Measurements from ENCODE around the gene ADAMTSL2.

The ADAMTSL2 gene

GRCh38 chr9:133614678-133615077 is 80.2 kb downstream of the ADAMTSL2 start:
- DNase-seq (ENCODE audit: low read depth in 1 of 2, low spot score in 1 of 2): no peak
- H3K27ac ChIP-seq (replicated peaks): no peak overlapping the region
- TF ChIP-seq CTCF (IDR thresholded peaks at IDR 0.05; ENCODE audit: insufficient read depth, low read length) (no peak), GABPA (IDR thresholded peaks at IDR 0.05; ENCODE audit: low read depth) (no peak), POLR2AphosphoS5 (IDR thresholded peaks at IDR 0.05; ENCODE audit: low read depth) (no peak), REST (IDR thresholded peaks at IDR 0.05; ENCODE audit: insufficient replicate concordance, low read depth) (no peak), SPI1 (IDR thresholded peaks at IDR 0.05; ENCODE audit: borderline replicate concordance, low read depth) (no peak)
- H3K4me3 ChIP-seq (replicated peaks; ENCODE audit: insufficient read depth, low read length): no peak overlapping the region
- peaks cover 4% of the 10 kb centered on the region for H3K27me3 ChIP-seq (ENCODE audit: insufficient read depth, poor library complexity, severe bottlenecking)

- no peak for TF ChIP-seq CTCF (IDR thresholded peaks at IDR 0.05; ENCODE audit: insufficient read depth, low read length)
- no peak for TF ChIP-seq GABPA (IDR thresholded peaks at IDR 0.05; ENCODE audit: low read depth)
- no peak for TF ChIP-seq POLR2AphosphoS5 (IDR thresholded peaks at IDR 0.05; ENCODE audit: low read depth)
- TF ChIP-seq REST (IDR thresholded peaks at IDR 0.05; ENCODE audit: insufficient replicate concordance, low read depth): no peak
- no peak for TF ChIP-seq SPI1 (IDR thresholded peaks at IDR 0.05; ENCODE audit: borderline replicate concordance, low read depth)
- no peak for DNase-seq (ENCODE audit: low read depth in 1 of 2, low spot score in 1 of 2)
- peaks cover 9% of the 10 kb centered on the region for H3K27me3 ChIP-seq (ENCODE audit: insufficient read depth, poor library complexity, severe bottlenecking)
Observed at GRCh38 chr9:133615186-133615585, 80.7 kb downstream of the ADAMTSL2 start.

GRCh38 chr9:133615606-133616188 is 81.2 kb downstream of the ADAMTSL2 start:
- TF ChIP-seq REST (IDR thresholded peaks at IDR 0.05; ENCODE audit: insufficient replicate concordance, low read depth) (no peak), POLR2AphosphoS5 (IDR thresholded peaks at IDR 0.05; ENCODE audit: low read depth) (no peak), GABPA (IDR thresholded peaks at IDR 0.05; ENCODE audit: low read depth) (no peak), SPI1 (IDR thresholded peaks at IDR 0.05; ENCODE audit: borderline replicate concordance, low read depth) (no peak), CTCF (IDR thresholded peaks at IDR 0.05; ENCODE audit: insufficient read depth, low read length) (no peak)
- Histone ChIP-seq H3K27ac (replicated peaks) (no peak overlapping the region), H3K27me3 (ENCODE audit: insufficient read depth, poor library complexity, severe bottlenecking) (peaks cover 11% of the 10 kb centered on the region), H3K4me3 (replicated peaks; ENCODE audit: insufficient read depth, low read length) (no peak overlapping the region)
- DNase-seq (ENCODE audit: low read depth in 1 of 2, low spot score in 1 of 2): no peak

More at GRCh38 chr9:133615186-133615585, 80.7 kb downstream of the ADAMTSL2 start:
- H3K4me3 ChIP-seq (replicated peaks; ENCODE audit: insufficient read depth, low read length): no peak overlapping the region
- no peak overlapping the region for H3K27ac ChIP-seq (replicated peaks)

Data from HL-60 (cell line).